HepG2 (cell line): Measurements from ENCODE around the gene C14orf93. TPM values are rescaled to one million over a fixed set of nuclear protein-coding genes. Genes with fewer than 3 reads are reported as not detected.

Source experiments
- E2F1 ChIP-seq: sonication (generic); formaldehyde crosslinking; IDR thresholded peaks from 2 replicates; pipeline ENCODE4 v1.5.0; 2020; ENCODE audit warnings: missing genetic modification reagents
- GLI4 ChIP-seq: sonication (generic); formaldehyde crosslinking; IDR thresholded peaks from 2 replicates; pipeline ENCODE4 v1.5.1; 2020; ENCODE audit warnings: missing genetic modification reagents, mild to moderate bottlenecking, moderate library complexity, borderline replicate concordance
- NBN ChIP-seq: fragments of 450-650 bp; conservative IDR thresholded peaks from 2 replicates; pipeline ENCODE4 v1.6.1; 2017
- NR2F2 ChIP-seq: IDR thresholded peaks from 2 replicates; pipeline ENCODE4 v1.6.1; 2012; ENCODE audit warnings: low read depth, inconsistent platforms, borderline replicate concordance
- PBX3 ChIP-seq: sonication (generic); formaldehyde crosslinking; IDR thresholded peaks from 2 replicates; pipeline ENCODE4 v1.8.1; 2023; ENCODE audit warnings: missing genetic modification reagents, inconsistent platforms, borderline replicate concordance
- PCBP2 ChIP-seq: fragments of 200-400 bp; formaldehyde crosslinking; optimal IDR thresholded peaks from 2 replicates; pipeline ENCODE3; 2018; ENCODE audit warnings: low read length, low read depth; ENCODE audit not compliant: poor library complexity, severe bottlenecking
- SKIL ChIP-seq: sonication (generic); formaldehyde crosslinking; IDR thresholded peaks from 2 replicates; pipeline ENCODE4 v1.8.0; 2022; ENCODE audit warnings: missing genetic modification reagents, mild to moderate bottlenecking, moderate library complexity, borderline replicate concordance
- ZBTB37 ChIP-seq: sonication (generic); formaldehyde crosslinking; IDR thresholded peaks from 2 replicates; pipeline ENCODE4 v1.4.0; 2020; ENCODE audit warnings: mild to moderate bottlenecking, missing genetic modification reagents
- ZNF17 ChIP-seq: sonication (generic); formaldehyde crosslinking; IDR thresholded peaks from 2 replicates; pipeline ENCODE4 v1.5.0; 2020; ENCODE audit warnings: mild to moderate bottlenecking, missing genetic modification reagents
- ZNF205 ChIP-seq: IDR thresholded peaks from 2 replicates; pipeline ENCODE4 v1.6.1; 2018; ENCODE audit warnings: missing biosample characterization, missing genetic modification reagents
- ZNF34 ChIP-seq: sonication (generic); formaldehyde crosslinking; IDR thresholded peaks from 2 replicates; pipeline ENCODE4 v1.4.0; 2020; ENCODE audit warnings: mild to moderate bottlenecking, missing genetic modification reagents, borderline replicate concordance
- ZNF687 ChIP-seq: sonication (generic); formaldehyde crosslinking; IDR thresholded peaks from 2 replicates; pipeline ENCODE4 v1.5.1; 2020; ENCODE audit warnings: mild to moderate bottlenecking, missing genetic modification reagents, moderate library complexity
- ZNF720 ChIP-seq: sonication (generic); formaldehyde crosslinking; IDR thresholded peaks from 2 replicates; pipeline ENCODE4 v1.4.0; 2020; ENCODE audit warnings: missing genetic modification reagents
- ZNF816 ChIP-seq: sonication (generic); formaldehyde crosslinking; IDR thresholded peaks from 2 replicates; pipeline ENCODE4 v1.8.0; 2022; ENCODE audit warnings: missing genetic modification reagents, mild to moderate bottlenecking, borderline replicate concordance
- ZXDC ChIP-seq: sonication (generic); formaldehyde crosslinking; IDR thresholded peaks from 2 replicates; pipeline ENCODE4 v1.5.0; 2020; ENCODE audit warnings: mild to moderate bottlenecking, missing genetic modification reagents
- polyA plus RNA-seq, 8 experiments: library from polyadenylated mRNA; depleted of rRNA in 3 of 8; stranded (reverse) in 7 of 8; unstranded in 1 of 8; fragments of >200 nt; fragmentation: Illumina TruSeq in 4 of 8; extraction: Trizol in 4 of 8; gene quantifications; 2 replicates each; pipeline versions ENCODE4 v1.2.1 to v1.2.3, GENCODE V29; 2011 to 2016; ENCODE audit warnings: low read depth in 4 of 8, missing spikeins in 1 of 8, mixed read lengths in 1 of 8; ENCODE audit not compliant: insufficient read depth in 1 of 8
- total RNA-seq, 5 experiments: library from RNA; depleted of rRNA; stranded (reverse); fragments of >200 nt; fragmentation: Illumina TruSeq; extraction: Trizol; gene quantifications; 2 replicates each; pipeline ENCODE4 v1.2.3, GENCODE V29; 2016; ENCODE audit warnings: low read depth in 1 of 5

The C14orf93 gene
- total and polyA plus RNA-seq, 2 of the 13 experiments (the other 11 are each of a cell fraction or from before 2014, with no cell fraction given) = 11.4 to 22.5 TPM

- TF ChIP-seq ZNF816 (CRISPR knock-in tag) = no peak
- TF ChIP-seq ZBTB37 = no peak
- peak; percentile 100 for TF ChIP-seq ZNF34 (CRISPR knock-in tag)
- no peak for TF ChIP-seq ZXDC (CRISPR knock-in tag)
- no peak for TF ChIP-seq NR2F2
- peak; percentile 14; the same call in 1 of the 2 replicates for TF ChIP-seq NBN
- peak; percentile 47 for TF ChIP-seq PCBP2
- peak; percentile 99 for TF ChIP-seq ZNF687
- TF ChIP-seq SKIL (CRISPR knock-in tag) = no peak
- no peak for TF ChIP-seq E2F1 (CRISPR knock-in tag)
- TF ChIP-seq ZNF17 (CRISPR knock-in tag) = no peak
- TF ChIP-seq GLI4 (CRISPR knock-in tag) = peak; percentile 98; the same call in 1 of the 2 replicates
- no peak; the same call in 1 of the 2 replicates for TF ChIP-seq ZNF720 (CRISPR knock-in tag)
- TF ChIP-seq PBX3 (CRISPR knock-in tag) = no peak
- peak; percentile 97 for TF ChIP-seq ZNF205 (CRISPR knock-in tag)
Measured at GRCh38 chr14:22982477-22983245, 27.3 kb downstream of the C14orf93 start, which contains the start of gene AJUBA (continued).
